MCF 10A (cell line): ENCODE results near the gene GLI2. TPM values are rescaled to one million over a fixed set of nuclear protein-coding genes. Genes with fewer than 3 reads are reported as not detected.

Experiments
- BruUV-seq: library from RNA; stranded (reverse); fragments of 400-500 nt; replicated peaks from 2 replicates; lab custom pipeline; 2021; lab: Mats Ljungman, UMichigan
- CTCF ChIA-PET: fragments of 300-600 bp; sonication (Branson Sonifier 250); formaldehyde crosslinking; extraction: SDS; loops from one replicate; lab custom pipeline; 2021; ENCODE audit warnings: antibody characterized with exemption, inconsistent platforms; lab: Yijun Ruan, JAX
- POLR2A ChIA-PET: fragments of 300-600, 350-650 bp; sonication (Branson Sonifier 250); formaldehyde crosslinking; extraction: SDS; loops from one replicate; lab custom pipeline; 2020; ENCODE audit warnings: antibody characterized with exemption, inconsistent platforms; lab: Yijun Ruan, JAX
- DNase-seq: peaks from one replicate; pipeline ENCODE4 v3.0.0-alpha.2; 2018; ENCODE audit not compliant: unreplicated experiment
- H3K27ac Mint-ChIP-seq: one replicate; pipeline ENCODE4 v1.8.0; 2022; ENCODE audit warnings: mild to moderate bottlenecking, low read depth, mixed read lengths; ENCODE audit not compliant: unreplicated experiment
- H3K27me3 Mint-ChIP-seq: one replicate; pipeline ENCODE4 v1.8.0; 2022; ENCODE audit warnings: mixed read lengths; ENCODE audit not compliant: insufficient read depth, unreplicated experiment
- H3K36me3 Mint-ChIP-seq: one replicate; pipeline ENCODE4 v1.8.0; 2022; ENCODE audit warnings: mild to moderate bottlenecking, moderate library complexity, mixed read lengths; ENCODE audit not compliant: insufficient read depth, unreplicated experiment
- H3K4me1 Mint-ChIP-seq: one replicate; pipeline ENCODE4 v1.8.0; 2022; ENCODE audit warnings: mixed read lengths; ENCODE audit not compliant: insufficient read depth, unreplicated experiment
- H3K4me3 Mint-ChIP-seq: one replicate; pipeline ENCODE4 v1.8.0; 2022; ENCODE audit warnings: mild to moderate bottlenecking, moderate library complexity, mixed read lengths; ENCODE audit not compliant: unreplicated experiment
- H3K9me3 Mint-ChIP-seq: one replicate; pipeline ENCODE4 v1.8.0; 2022; ENCODE audit warnings: mixed read lengths; ENCODE audit not compliant: unreplicated experiment
- intact Hi-C: fragments of 100-400 bp; cut with micrococcal nuclease; formaldehyde crosslinking; loops from 2 replicates; pipeline ENCODE4 v1.14.1; 2022
- total RNA-seq: library from RNA; stranded (reverse); gene quantifications from 2 replicates; pipeline ENCODE4 v1.2.3, GENCODE V29; 2022
- TF ChIP-seq, protein P1 (sequence below): fragments of 200-600 bp; IDR thresholded peaks from one replicate; pipeline ENCODE4 v1.8.0; 2022; ENCODE audit warnings: antibody characterized with exemption, mild to moderate bottlenecking; ENCODE audit not compliant: unreplicated experiment

The GLI2 gene
- total RNA-seq, 1 experiment from 2014 or later, result 0.61 TPM

DNA sequence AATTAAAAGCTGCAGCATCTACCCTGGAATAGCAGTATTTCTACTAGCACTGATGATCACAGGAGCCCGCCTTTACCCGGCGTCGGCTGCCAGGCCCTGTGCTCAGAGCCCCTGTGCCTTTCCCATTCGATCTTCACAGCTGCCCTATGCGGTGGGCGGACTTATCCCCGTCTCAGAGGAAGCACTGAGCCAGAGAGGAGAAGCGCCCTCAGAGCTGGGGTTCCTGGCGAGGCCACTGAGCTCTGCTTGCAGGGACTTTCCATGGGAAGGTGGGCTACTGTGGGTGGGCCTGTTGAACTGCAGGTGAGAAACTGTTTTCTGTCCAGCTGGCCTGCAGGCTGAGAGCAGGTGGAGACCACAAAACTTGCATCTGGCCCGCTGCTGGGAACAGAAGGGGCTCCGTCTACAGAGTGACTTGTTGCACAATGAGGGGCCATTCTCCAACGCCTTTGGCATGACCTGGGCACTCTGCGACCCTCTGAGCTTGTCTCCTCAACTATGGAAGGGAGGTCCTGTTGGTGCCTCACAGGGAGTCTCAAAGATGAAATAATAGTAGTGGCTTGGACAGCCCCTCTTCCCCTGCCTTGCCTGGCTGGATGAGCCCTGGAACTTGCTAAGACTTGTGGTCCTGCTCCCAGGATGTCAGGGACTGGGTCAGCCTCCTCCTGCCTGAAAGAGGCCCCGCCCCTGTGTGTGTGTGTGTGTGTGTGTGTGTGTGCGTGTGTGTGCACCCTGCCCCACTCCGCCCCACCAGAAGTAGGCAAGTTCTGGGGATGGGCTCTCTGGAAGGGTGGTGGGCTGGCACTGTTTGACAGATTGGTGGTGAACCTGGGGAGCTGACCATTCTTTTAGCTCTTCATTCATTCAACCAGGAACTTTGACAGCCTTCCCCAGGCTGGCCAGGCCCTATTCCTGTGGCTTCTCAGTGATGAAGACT, 32.7 kb downstream of the GLI2 start:
- Mint-ChIP-seq H3K4me3 (no peak overlapping the region), H3K4me1 (no peaks in the 10 kb centered on the region), H3K27ac (no peak overlapping the region), H3K27me3 (no peaks in the 10 kb centered on the region), H3K36me3 (no peaks in the 10 kb centered on the region), H3K9me3 (no peaks in the 10 kb centered on the region)
- DNase-seq, result no peak
- TF ChIP-seq, protein P1, sequence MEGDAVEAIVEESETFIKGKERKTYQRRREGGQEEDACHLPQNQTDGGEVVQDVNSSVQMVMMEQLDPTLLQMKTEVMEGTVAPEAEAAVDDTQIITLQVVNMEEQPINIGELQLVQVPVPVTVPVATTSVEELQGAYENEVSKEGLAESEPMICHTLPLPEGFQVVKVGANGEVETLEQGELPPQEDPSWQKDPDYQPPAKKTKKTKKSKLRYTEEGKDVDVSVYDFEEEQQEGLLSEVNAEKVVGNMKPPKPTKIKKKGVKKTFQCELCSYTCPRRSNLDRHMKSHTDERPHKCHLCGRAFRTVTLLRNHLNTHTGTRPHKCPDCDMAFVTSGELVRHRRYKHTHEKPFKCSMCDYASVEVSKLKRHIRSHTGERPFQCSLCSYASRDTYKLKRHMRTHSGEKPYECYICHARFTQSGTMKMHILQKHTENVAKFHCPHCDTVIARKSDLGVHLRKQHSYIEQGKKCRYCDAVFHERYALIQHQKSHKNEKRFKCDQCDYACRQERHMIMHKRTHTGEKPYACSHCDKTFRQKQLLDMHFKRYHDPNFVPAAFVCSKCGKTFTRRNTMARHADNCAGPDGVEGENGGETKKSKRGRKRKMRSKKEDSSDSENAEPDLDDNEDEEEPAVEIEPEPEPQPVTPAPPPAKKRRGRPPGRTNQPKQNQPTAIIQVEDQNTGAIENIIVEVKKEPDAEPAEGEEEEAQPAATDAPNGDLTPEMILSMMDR, result no peak
- CTCF ChIA-PET, result interaction anchor here (1.2 kb wide), 1 partner anchor 303 kb away, joined by 4 read pairs; no protein-coding TSS in a partner anchor
- intact Hi-C loops, result no loop called here
- POLR2A ChIA-PET, result no interaction called here
- no TSS peak for BruUV-seq

DNA sequence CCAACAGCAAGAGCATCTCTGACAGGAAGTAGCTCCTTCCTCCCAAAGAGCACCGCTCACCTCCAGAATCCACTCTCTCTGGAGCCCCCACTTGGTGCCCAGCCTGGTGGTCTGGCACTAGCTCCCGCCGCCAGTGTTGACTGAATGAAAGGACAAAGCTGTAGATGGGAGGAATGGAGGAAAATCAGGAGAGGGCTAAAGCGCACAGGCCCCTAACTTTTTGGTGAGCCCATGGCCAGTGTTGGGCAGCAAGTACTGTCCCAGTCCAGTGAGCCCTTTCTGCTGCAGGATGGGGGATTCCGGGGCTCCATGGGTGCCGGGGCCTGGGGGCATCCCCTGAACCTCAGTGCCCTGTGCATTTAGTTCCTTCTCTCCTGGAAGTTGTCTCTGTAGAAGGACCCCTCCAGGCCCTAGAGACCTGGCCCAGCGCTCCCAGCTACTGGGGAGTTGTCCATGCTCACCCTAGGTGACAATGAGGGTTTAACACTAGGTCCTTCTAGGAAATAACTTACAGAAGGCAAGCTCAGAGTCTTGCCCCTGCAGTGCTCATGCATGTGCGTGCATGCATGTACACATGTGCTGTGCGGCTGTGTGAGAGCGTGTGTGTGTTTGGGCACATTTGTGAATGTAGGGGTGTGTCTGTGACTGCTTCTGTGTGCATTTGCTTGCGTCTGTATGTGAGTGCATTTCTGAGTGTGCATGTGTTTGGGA, 33.6 kb downstream of the GLI2 start:
- no peaks in the 10 kb centered on the region for H3K4me1 Mint-ChIP-seq
- H3K9me3 Mint-ChIP-seq, result no peaks in the 10 kb centered on the region
- TF ChIP-seq, protein P1, result no peak
- no peak overlapping the region for H3K4me3 Mint-ChIP-seq
- no peak for DNase-seq
- intact Hi-C loops, result no loop called here
- no peak overlapping the region for H3K27ac Mint-ChIP-seq
- no peaks in the 10 kb centered on the region for H3K27me3 Mint-ChIP-seq
- ChIA-PET POLR2A (no interaction called here), CTCF (interaction anchor here (1.2 kb wide), 1 partner anchor 303 kb away, joined by 4 read pairs; no protein-coding TSS in a partner anchor)
- no TSS peak for BruUV-seq
- H3K36me3 Mint-ChIP-seq, result no peaks in the 10 kb centered on the region

DNA sequence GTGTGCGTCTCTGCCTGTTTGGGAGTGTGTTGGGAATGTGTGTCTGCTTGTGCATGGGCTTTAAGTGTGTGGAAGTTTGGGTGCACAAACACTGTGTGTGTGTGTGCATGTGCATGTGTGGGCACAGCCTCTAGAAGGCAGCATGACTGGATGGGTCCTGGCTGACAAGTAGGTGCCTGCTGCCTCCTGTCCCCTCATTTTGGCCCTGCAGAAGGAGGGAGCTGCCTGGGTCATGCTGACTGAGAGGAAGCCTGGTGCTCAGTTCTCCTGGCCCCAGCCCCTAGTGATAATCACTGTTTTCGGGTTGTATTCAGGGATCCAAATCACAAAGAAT, 34.1 kb downstream of the GLI2 start:
- TF ChIP-seq, protein P1, result no peak
- Mint-ChIP-seq H3K27ac (no peak overlapping the region), H3K4me1 (no peaks in the 10 kb centered on the region), H3K36me3 (no peaks in the 10 kb centered on the region), H3K4me3 (no peak overlapping the region), H3K27me3 (no peaks in the 10 kb centered on the region), H3K9me3 (no peaks in the 10 kb centered on the region)
- intact Hi-C loops, result no loop called here
- CTCF ChIA-PET, result interaction anchor here (0.6 to 1.0 kb wide), 3 partner anchors 17 to 42 kb away, joined by 3 to 5 read pairs (median 3); partner anchors contain the start of gene GLI2
- POLR2A ChIA-PET, result no interaction called here
- no TSS peak for BruUV-seq
- no peak for DNase-seq

DNA sequence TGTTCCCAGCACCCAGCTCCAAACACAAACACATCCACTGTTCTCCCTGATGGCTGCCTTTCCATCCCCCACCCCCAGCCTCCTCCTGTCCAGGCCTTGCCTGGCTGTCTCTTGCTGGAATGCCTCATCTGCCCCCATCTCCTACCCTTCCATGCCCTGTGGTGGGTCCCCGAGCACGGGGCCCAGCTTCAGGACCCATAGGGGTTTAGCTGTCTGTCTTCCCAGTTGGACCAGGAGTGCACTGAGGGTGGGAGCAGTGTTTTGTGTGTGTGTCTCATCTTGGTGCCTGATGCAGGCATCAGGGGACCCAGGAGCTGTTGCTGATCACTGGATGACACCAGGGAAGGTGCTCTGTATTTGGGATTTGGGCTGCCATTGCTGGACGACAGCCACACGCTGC, 34.5 kb downstream of the GLI2 start:
- Mint-ChIP-seq H3K27me3 (no peaks in the 10 kb centered on the region), H3K4me3 (no peak overlapping the region), H3K4me1 (no peaks in the 10 kb centered on the region), H3K36me3 (no peaks in the 10 kb centered on the region), H3K27ac (no peak overlapping the region), H3K9me3 (no peaks in the 10 kb centered on the region)
- no peak for DNase-seq
- ChIA-PET CTCF (interaction anchor here (0.6 to 1.0 kb wide), 3 partner anchors 17 to 42 kb away, joined by 3 to 5 read pairs (median 3); partner anchors contain the start of gene GLI2), POLR2A (no interaction called here)
- BruUV-seq, result no TSS peak
- intact Hi-C loops, result no loop called here
- TF ChIP-seq, protein P1, result no peak
